Karpas-422 (cell line): ENCODE results near the gene TMEM126B. TPM values are rescaled to one million over a fixed set of nuclear protein-coding genes. Genes with fewer than 3 reads are reported as not detected.

Experiments
- DNase-seq: peaks from one replicate; pipeline ENCODE4 v3.0.0-alpha.2; 2015
- H2AFZ ChIP-seq: fragments of 200-600 bp; sonication (generic); 2 replicates; pipeline ENCODE4 v1.6.1; 2014; ENCODE audit warnings: antibody characterized with exemption, low read length, mixed read lengths
- H3K27ac ChIP-seq: fragments of 200-600 bp; sonication (generic); 2 replicates; pipeline ENCODE4 v1.5.1; 2014; ENCODE audit warnings: mild to moderate bottlenecking, low read length, moderate library complexity
- H3K27me3 ChIP-seq: fragments of 200-600 bp; sonication (generic); 2 replicates; pipeline ENCODE4 v1.6.1; 2014; ENCODE audit warnings: low read length, mixed read lengths
- H3K36me3 ChIP-seq: fragments of 200-600 bp; sonication (generic); 2 replicates; pipeline ENCODE4 v1.6.1; 2014; ENCODE audit warnings: low read length, mixed read lengths; ENCODE audit not compliant: insufficient read depth
- H3K4me1 ChIP-seq: fragments of 200-600 bp; sonication (generic); 2 replicates; pipeline ENCODE4 v1.6.1; 2014; ENCODE audit warnings: mild to moderate bottlenecking, low read length, mixed read lengths
- H3K4me2 ChIP-seq: fragments of 200-600 bp; sonication (generic); 2 replicates; pipeline ENCODE4 v1.6.1; 2014; ENCODE audit warnings: low read length, low read depth, mild to moderate bottlenecking; ENCODE audit not compliant: poor library complexity, severe bottlenecking
- H3K4me3 ChIP-seq: fragments of 200-600 bp; sonication (generic); 2 replicates; pipeline ENCODE4 v1.5.1; 2014; ENCODE audit warnings: mild to moderate bottlenecking, antibody characterized with exemption, low read length, mixed read lengths
- H3K79me2 ChIP-seq: fragments of 200-600 bp; sonication (generic); 2 replicates; pipeline ENCODE4 v1.6.1; 2014; ENCODE audit warnings: mild to moderate bottlenecking, low read length, mixed read lengths
- H3K9ac ChIP-seq: fragments of 200-600 bp; sonication (generic); 2 replicates; pipeline ENCODE4 v1.6.0; 2014; ENCODE audit warnings: low read length
- H3K9me2 ChIP-seq: fragments of 200-600 bp; sonication (generic), shearing (Covaris generic); replicated peaks from 2 replicates; pipeline ENCODE4 v1.6.0; 2014; ENCODE audit warnings: mild to moderate bottlenecking, low read length, moderate library complexity; ENCODE audit not compliant: insufficient read depth
- H3K9me3 ChIP-seq: fragments of 300-700, 200-600 bp; sonication (generic); 2 replicates; pipeline ENCODE4 v1.6.1; 2014; ENCODE audit warnings: low read length, mixed read lengths
- H4K20me1 ChIP-seq: fragments of 200-600 bp; sonication (generic); 2 replicates; pipeline ENCODE4 v1.6.1; 2014; ENCODE audit warnings: mild to moderate bottlenecking, antibody characterized with exemption, low read length, low read depth; ENCODE audit not compliant: insufficient read depth
- total RNA-seq: library from RNA; depleted of rRNA; stranded (reverse); fragments of >200 nt; shearing (Covaris generic); gene quantifications from 2 replicates; pipeline ENCODE4 v1.2.3, GENCODE V29; 2014; ENCODE audit warnings: low replicate concordance; rRNA removed

Gene TMEM126B
- total RNA-seq = 92.1 and 188 TPM in 2 replicates

DNA sequence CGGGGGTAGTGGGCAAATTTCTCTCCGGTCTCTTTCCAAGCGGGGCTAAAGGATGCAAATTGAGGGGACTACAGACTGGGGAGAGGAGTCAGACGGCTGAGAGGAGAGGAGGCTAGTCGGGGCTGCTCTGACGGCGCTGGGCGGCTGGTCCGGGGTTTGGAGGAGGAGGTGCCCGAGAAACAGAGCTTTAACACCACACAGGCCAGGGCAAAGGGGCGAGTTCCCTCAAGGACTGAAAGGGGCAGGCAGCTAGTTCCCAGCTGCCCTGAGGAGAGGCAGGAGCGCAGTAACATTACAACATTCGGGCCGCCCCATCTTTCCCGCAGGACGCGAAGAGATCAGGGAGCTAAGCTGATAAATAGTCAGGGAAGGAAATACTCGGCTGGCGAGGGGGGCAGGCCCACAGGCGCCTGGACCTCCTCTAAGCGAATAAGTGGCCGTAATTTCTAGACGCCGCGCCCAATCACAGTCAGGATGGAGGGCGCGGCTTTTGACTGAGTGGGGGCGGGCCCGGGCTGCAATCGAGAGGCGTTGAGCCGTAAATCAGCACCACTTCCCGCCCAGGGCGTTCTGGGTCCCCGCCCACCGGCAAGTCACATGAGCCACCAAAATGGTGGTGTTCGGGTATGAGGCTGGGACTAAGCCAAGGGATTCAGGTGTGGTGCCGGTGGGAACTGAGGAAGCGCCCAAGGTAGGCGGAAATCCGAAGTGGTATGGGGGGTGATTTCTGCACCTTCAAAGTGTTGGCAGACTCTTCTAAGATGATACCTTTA lies at the start of gene TMEM126B:
TSS of gene TMEM126B (plus strand) at position 596 of the 773 bp plus-strand sequence. CDS start at position 611, 15 bp downstream.
- peaks cover 39% of the 10 kb centered on the region for H3K79me2 ChIP-seq
- no peaks in the 10 kb centered on the region for H4K20me1 ChIP-seq

DNA sequence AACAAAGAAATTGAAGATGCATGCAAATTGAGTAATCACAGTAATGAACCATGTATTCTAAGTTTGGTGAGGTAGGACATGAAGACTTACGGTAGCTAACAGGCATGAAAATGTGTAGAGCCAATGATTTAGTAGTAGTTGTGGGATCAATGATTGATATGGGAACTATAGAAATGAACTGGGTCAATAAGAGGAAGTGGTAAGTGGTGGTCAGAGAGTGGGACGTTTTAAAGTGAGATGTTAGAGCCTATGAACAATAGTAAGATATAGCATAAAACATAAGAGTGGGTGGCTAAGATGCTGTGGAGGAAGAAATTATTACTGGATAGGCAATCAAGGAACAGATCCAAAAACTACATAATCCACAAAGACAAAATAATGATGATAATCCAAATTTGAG lies 46.3 kb upstream of the TMEM126B start:
- H3K4me3 ChIP-seq = no peak overlapping the region
- H3K9me2 ChIP-seq = 0 out of 2 replicates have a peak, but pooled peaks cover 2% of the 10 kb centered on the region
- no peaks in the 10 kb centered on the region for H3K79me2 ChIP-seq
- no peaks in the 10 kb centered on the region for H3K9me3 ChIP-seq
- no peaks in the 10 kb centered on the region for H3K4me1 ChIP-seq
- H3K27ac ChIP-seq = no peak overlapping the region
- H2AFZ ChIP-seq = no peak overlapping the region
- no peaks in the 10 kb centered on the region for H3K36me3 ChIP-seq
- H3K27me3 ChIP-seq = no peaks in the 10 kb centered on the region
- no peak overlapping the region for H3K4me2 ChIP-seq
- H4K20me1 ChIP-seq = no peaks in the 10 kb centered on the region
- DNase-seq = no peak
- H3K9ac ChIP-seq = no peak overlapping the region

More for the DNA sequence above, at the start of gene TMEM126B:
- Histone ChIP-seq H3K9me3 (no peaks in the 10 kb centered on the region), H3K27ac (peak within 1 kb of the TSS; percentile 3; the same call in 1 of the 2 replicates), H3K27me3 (no peaks in the 10 kb centered on the region), H3K4me3 (peak within 1 kb of the TSS; percentile 75), H3K4me1 (peaks cover 26% of the 10 kb centered on the region), H3K9me2 (no peaks in the 10 kb centered on the region), H3K9ac (peak within 1 kb of the TSS; percentile 77), H3K36me3 (peaks cover 22% of the 10 kb centered on the region), H3K4me2 (peak within 1 kb of the TSS; percentile 94), H2AFZ (peak within 1 kb of the TSS; percentile 91)
- peak; percentile 100 for DNase-seq

DNA sequence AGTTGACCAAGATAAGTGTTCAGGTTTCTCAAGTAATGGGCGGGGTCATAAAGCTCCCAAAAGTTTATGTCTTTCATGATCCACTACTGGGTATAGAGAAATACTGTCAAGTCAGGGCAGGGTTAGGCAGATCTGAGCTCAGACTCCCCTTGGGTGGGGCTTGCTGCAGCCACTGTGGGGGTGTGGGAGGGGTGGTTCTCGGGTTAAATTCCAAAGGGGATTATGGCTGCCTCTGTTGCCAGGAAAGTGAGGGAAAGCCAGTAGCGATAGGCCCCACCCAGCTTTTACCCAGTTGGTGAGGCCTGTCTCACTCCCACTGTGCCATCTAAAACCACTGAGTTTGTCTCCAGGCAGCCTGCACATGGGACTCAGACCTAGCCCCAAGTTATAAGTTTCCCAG lies 39.0 kb upstream of the TMEM126B start:
- no peak overlapping the region for H2AFZ ChIP-seq
- no peak for DNase-seq
- no peaks in the 10 kb centered on the region for H3K79me2 ChIP-seq
- H3K9me3 ChIP-seq = peaks cover 5% of the 10 kb centered on the region
- no peak overlapping the region for H3K27ac ChIP-seq
- H3K27me3 ChIP-seq = peaks cover 6% of the 10 kb centered on the region; the same call in 1 of the 2 replicates
- no peaks in the 10 kb centered on the region for H3K4me1 ChIP-seq
- H3K36me3 ChIP-seq = no peaks in the 10 kb centered on the region
- H3K4me3 ChIP-seq = no peak overlapping the region
- no peak overlapping the region for H3K9ac ChIP-seq
- no peaks in the 10 kb centered on the region for H3K9me2 ChIP-seq
- no peaks in the 10 kb centered on the region for H4K20me1 ChIP-seq
- no peak overlapping the region for H3K4me2 ChIP-seq

- H2AFZ ChIP-seq = no peak overlapping the region
- no peaks in the 10 kb centered on the region for H3K9me2 ChIP-seq
- no peak overlapping the region for H3K4me3 ChIP-seq
- no peaks in the 10 kb centered on the region for H3K4me1 ChIP-seq
- peaks cover 5% of the 10 kb centered on the region for H3K9me3 ChIP-seq
- H3K9ac ChIP-seq = no peak overlapping the region
- no peaks in the 10 kb centered on the region for H3K36me3 ChIP-seq
- no peak overlapping the region for H3K27ac ChIP-seq
- peak; percentile 84 for DNase-seq
- no peaks in the 10 kb centered on the region for H3K79me2 ChIP-seq
- H3K27me3 ChIP-seq = peaks cover 6% of the 10 kb centered on the region; the same call in 1 of the 2 replicates
- H4K20me1 ChIP-seq = no peaks in the 10 kb centered on the region
- no peak overlapping the region for H3K4me2 ChIP-seq
These were observed 37.4 kb upstream of the TMEM126B start for GRCh38 chr11:85590848-85591483.

DNA sequence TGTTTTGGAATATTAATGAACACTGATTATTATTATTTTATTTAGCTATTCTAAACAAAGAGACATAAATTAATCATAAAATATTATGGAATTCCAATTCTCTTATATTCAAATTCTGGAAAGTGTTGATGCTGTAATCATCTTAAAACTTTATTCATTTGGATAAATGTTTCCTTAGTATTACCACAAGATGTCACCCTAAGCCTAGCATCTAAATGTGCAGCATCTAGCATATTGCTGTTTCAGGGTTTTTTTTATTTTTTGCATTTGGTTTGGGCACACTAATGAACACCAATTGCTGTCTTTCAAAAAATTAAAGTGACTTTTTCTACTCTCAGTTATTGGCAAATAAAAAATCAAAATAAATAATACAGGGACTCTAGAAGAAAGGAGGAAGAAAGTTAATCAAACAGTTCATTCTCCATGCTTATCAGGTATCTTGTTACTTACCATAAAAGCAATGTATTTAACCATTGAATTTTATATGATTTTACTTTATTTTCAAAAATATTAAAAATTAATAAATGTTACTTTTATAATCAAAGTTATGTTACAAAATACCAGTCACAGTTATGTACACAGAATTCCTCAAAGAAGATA lies 33.0 kb upstream of the TMEM126B start:
- DNase-seq = peak; percentile 92
- Histone ChIP-seq H3K4me2 (no peak overlapping the region), H3K27me3 (0 out of 2 replicates have a peak, but pooled peaks cover 3% of the 10 kb centered on the region), H3K27ac (no peak overlapping the region), H4K20me1 (no peaks in the 10 kb centered on the region), H3K9me2 (no peaks in the 10 kb centered on the region), H2AFZ (no peak overlapping the region), H3K4me1 (no peaks in the 10 kb centered on the region), H3K79me2 (no peaks in the 10 kb centered on the region), H3K9ac (no peak overlapping the region), H3K36me3 (no peaks in the 10 kb centered on the region), H3K9me3 (no peaks in the 10 kb centered on the region), H3K4me3 (no peak overlapping the region)

- H3K4me3 ChIP-seq = no peak overlapping the region
- H3K4me2 ChIP-seq = no peak overlapping the region
- H3K9ac ChIP-seq = no peak overlapping the region
- H3K4me1 ChIP-seq = no peaks in the 10 kb centered on the region
- no peaks in the 10 kb centered on the region for H3K9me3 ChIP-seq
- H4K20me1 ChIP-seq = no peaks in the 10 kb centered on the region
- H3K9me2 ChIP-seq = no peaks in the 10 kb centered on the region
- 0 out of 2 replicates have a peak, but pooled peaks cover 3% of the 10 kb centered on the region for H3K27me3 ChIP-seq
- DNase-seq = no peak
- no peak overlapping the region for H2AFZ ChIP-seq
- H3K36me3 ChIP-seq = no peaks in the 10 kb centered on the region
- no peaks in the 10 kb centered on the region for H3K79me2 ChIP-seq
- H3K27ac ChIP-seq = no peak overlapping the region
These were observed 31.5 kb upstream of the TMEM126B start for GRCh38 chr11:85596886-85597285.

- Histone ChIP-seq H3K27me3 (0 out of 2 replicates have a peak, but pooled peaks cover 3% of the 10 kb centered on the region), H3K4me1 (peaks cover 1% of the 10 kb centered on the region), H3K36me3 (no peaks in the 10 kb centered on the region), H4K20me1 (no peaks in the 10 kb centered on the region), H3K9me3 (no peaks in the 10 kb centered on the region), H3K27ac (no peak overlapping the region), H3K4me3 (no peak overlapping the region), H3K9ac (no peak overlapping the region), H3K4me2 (no peak overlapping the region), H3K9me2 (no peaks in the 10 kb centered on the region), H3K79me2 (no peaks in the 10 kb centered on the region), H2AFZ (no peak overlapping the region)
- DNase-seq = no peak
These were observed 29.3 kb upstream of the TMEM126B start for GRCh38 chr11:85599083-85599482.
